Prostate gland (tissue), 2 donors: ENCODE data around the gene CCNC. TPM values are rescaled to one million over a fixed set of nuclear protein-coding genes. Genes with fewer than 3 reads are reported as not detected.

Experiments used
- DNase-seq: peaks from one replicate; pipeline ENCODE4 v3.0.0-alpha.2; 2019; ENCODE audit warnings: low spot score
- H3K27ac ChIP-seq, 2 donors: fragments of 200-600 bp; sonication (generic); 2 replicates each; pipeline ENCODE4 v1.5.1; 2017 to 2019
- H3K27me3 ChIP-seq: fragments of 200-600 bp; sonication (generic); replicated peaks from 2 replicates; pipeline ENCODE4 v1.5.1; 2019; ENCODE audit not compliant: insufficient read depth
- H3K36me3 ChIP-seq, 2 donors: fragments of 200-600 bp; sonication (generic); 1 replicate in 1 of 2; 2 replicates in 1 of 2; pipeline versions ENCODE4 v1.5.1 to v1.8.1; 2017 to 2019
- H3K4me1 ChIP-seq: fragments of 200-600 bp; sonication (generic); replicated peaks from 2 replicates; pipeline ENCODE4 v1.5.1; 2019
- H3K4me3 ChIP-seq, 2 donors: fragments of 200-600 bp; sonication (generic); 2 replicates each; pipeline ENCODE4 v1.5.1; 2017 to 2019
- H3K9me3 ChIP-seq: fragments of 200-600 bp; sonication (generic); 2 replicates; pipeline ENCODE4 v1.5.1; 2017
- POLR2A ChIP-seq: fragments of 450-650 bp; IDR thresholded peaks from one replicate; pipeline ENCODE4 v1.6.1; 2016; ENCODE audit warnings: antibody characterized with exemption, mild to moderate bottlenecking
- POLR2AphosphoS5 ChIP-seq: sonication (generic); formaldehyde crosslinking; IDR thresholded peaks from one replicate; pipeline ENCODE4 v1.6.1; 2017; ENCODE audit warnings: antibody characterized with exemption
- WGBS: methylation state at CpG from one replicate; pipeline ENCODE4 v1.1.5; 2018; 5-methylcytosine and 5-hydroxymethylcytosine counted together
- intact Hi-C: fragments of 100-400 bp; cut with DNase I; formaldehyde crosslinking; loops from one replicate; pipeline ENCODE4 v1.14.2; 2022
- total RNA-seq, 2 donors: library from RNA; depleted of rRNA; stranded (reverse); fragments of >200 nt; gene quantifications; one replicate each; pipeline ENCODE4 v1.1.0, GENCODE V29; 2016
- TF ChIP-seq, protein P1 (sequence below), 4 experiments: fragments of 200-600 bp in 2 of 4; fragments of 450-650 bp in 2 of 4; sonication (generic) in 2 of 4; IDR thresholded peaks; 1 replicate in 3 of 4; 2 replicates in 1 of 4; pipeline ENCODE4 v1.5.1; 2016 to 2019; ENCODE audit warnings: antibody characterized with exemption in 4 of 4, mild to moderate bottlenecking in 2 of 4, moderate library complexity in 2 of 4

The CCNC gene
- total RNA-seq, 2 donors from 2014 or later: 37.8 to 83.4 TPM

DNA sequence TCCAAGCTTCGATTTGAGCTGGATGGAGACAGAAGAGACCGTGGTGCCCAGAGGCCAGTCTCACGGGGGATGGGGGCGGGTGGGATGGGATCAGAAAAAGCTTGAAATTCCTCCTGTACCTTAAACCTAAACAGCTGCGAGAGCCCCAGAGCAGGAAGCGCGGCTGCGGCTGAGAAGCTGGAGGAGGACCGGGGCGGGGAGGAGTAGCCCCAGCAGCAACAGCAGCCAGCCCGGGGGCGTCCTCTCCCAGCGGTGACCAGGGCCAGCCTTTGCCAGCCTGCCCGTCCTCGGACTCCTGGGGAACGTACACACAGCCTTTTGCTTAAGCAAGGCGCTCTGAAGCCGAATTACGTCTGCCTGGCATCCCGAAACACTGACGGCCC lies 20.8 kb upstream of the CCNC start:
- intact Hi-C loops: no loop called here
- Histone ChIP-seq H3K4me1 (peaks cover 6% of the 10 kb centered on the region), H3K9me3 (no peaks in the 10 kb centered on the region), H3K27me3 (peaks cover 15% of the 10 kb centered on the region), H3K36me3 (no peaks in the 10 kb centered on the region), H3K4me3 (peak overlapping the region; percentile 34 to 38), H3K27ac (no peak overlapping the region)
- TF ChIP-seq, protein P1, sequence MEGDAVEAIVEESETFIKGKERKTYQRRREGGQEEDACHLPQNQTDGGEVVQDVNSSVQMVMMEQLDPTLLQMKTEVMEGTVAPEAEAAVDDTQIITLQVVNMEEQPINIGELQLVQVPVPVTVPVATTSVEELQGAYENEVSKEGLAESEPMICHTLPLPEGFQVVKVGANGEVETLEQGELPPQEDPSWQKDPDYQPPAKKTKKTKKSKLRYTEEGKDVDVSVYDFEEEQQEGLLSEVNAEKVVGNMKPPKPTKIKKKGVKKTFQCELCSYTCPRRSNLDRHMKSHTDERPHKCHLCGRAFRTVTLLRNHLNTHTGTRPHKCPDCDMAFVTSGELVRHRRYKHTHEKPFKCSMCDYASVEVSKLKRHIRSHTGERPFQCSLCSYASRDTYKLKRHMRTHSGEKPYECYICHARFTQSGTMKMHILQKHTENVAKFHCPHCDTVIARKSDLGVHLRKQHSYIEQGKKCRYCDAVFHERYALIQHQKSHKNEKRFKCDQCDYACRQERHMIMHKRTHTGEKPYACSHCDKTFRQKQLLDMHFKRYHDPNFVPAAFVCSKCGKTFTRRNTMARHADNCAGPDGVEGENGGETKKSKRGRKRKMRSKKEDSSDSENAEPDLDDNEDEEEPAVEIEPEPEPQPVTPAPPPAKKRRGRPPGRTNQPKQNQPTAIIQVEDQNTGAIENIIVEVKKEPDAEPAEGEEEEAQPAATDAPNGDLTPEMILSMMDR (IDR thresholded peaks at IDR 0.05): no peak
- no peak for TF ChIP-seq POLR2AphosphoS5
- no peak for TF ChIP-seq POLR2A
- WGBS: 6% methylated on average over 21 of the region's 21 CpGs
- no peak for DNase-seq

DNA sequence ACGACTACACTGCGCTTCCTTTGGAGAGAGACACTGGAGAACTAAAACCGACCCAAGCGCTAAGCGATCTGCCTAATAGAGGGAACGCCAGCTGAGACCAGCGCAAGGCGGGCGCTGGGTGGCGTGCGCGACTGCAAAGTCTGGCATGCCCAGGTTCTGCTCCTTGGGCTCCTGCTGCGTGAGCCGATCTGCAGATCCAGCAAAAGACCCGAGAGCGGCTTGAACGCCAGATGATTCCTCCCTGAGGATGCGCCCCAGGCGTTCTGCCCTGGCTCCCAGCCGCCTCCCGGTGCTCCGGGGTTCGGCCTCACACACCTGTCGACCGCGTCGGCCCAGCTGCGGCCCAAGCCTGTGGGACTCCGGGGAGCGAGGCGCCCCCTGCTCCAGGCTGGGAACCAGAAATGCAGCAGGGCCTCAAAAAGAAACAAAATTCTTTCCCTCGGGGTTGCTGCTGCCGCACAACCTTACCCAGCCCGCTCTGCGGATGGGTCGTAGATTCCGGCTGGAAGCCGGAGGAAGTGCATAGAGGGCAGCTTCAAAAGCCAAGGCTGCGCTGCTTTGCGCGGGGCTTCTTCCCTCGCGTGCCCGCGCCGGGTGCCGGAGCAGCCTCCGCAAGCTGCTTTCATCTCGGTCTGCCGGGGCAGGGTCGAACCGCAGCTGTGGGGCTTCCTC lies 20.3 kb upstream of the CCNC start:
- Histone ChIP-seq H3K27me3 (peaks cover 15% of the 10 kb centered on the region), H3K36me3 (no peaks in the 10 kb centered on the region), H3K4me1 (peaks cover 6% of the 10 kb centered on the region), H3K27ac (no peak overlapping the region), H3K4me3 (peak overlapping the region; percentile 34 to 38), H3K9me3 (no peaks in the 10 kb centered on the region)
- TF ChIP-seq POLR2A (no peak), POLR2AphosphoS5 (peak; percentile 2)
- TF ChIP-seq, protein P1 (IDR thresholded peaks at IDR 0.05): peak in 3 of 4 experiments; percentile 22 to 56 (median 39)
- intact Hi-C loops: no loop called here
- WGBS: 1% methylated on average over 30 of the region's 52 CpGs
- peak; percentile 72 for DNase-seq

GRCh38 chr6:99587792-99588191 lies 19.3 kb upstream of the CCNC start:
- Histone ChIP-seq H3K9me3 (no peaks in the 10 kb centered on the region), H3K27me3 (peaks cover 8% of the 10 kb centered on the region), H3K27ac (no peak overlapping the region), H3K4me3 (no peak overlapping the region), H3K4me1 (peaks cover 6% of the 10 kb centered on the region), H3K36me3 (no peaks in the 10 kb centered on the region)
- no peak for TF ChIP-seq POLR2AphosphoS5
- TF ChIP-seq, protein P1 (IDR thresholded peaks at IDR 0.05): no peak
- no peak for TF ChIP-seq POLR2A
- 73% methylated on average over 4 of the region's 4 CpGs for WGBS
- intact Hi-C loops: no loop called here
- DNase-seq: no peak

DNA sequence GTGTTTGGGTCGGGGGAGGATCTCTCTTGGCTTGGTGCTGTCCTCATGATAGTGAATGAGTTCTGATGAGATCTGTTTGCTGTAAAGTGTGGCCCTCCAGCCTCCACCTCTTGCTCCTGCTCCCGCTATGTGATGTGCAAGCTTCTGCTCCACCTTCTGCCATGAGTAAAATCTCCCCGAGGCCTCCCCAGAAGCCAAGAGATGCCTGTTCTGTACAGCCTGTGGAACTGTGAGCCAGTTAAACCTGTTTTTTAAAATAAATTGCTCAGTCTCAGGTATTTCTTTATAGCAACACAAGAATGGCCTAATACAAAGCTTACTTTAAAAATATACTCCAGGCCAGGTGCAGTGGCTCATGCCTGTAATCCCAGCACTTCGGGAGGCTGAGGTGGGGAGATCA lies 11.3 kb upstream of the CCNC start:
- Histone ChIP-seq H3K4me1 (no peaks in the 10 kb centered on the region), H3K27ac (no peak overlapping the region), H3K4me3 (no peak overlapping the region), H3K36me3 (no peaks in the 10 kb centered on the region), H3K9me3 (no peaks in the 10 kb centered on the region), H3K27me3 (no peaks in the 10 kb centered on the region)
- intact Hi-C loops: no loop called here
- TF ChIP-seq POLR2A (no peak), POLR2AphosphoS5 (no peak)
- TF ChIP-seq, protein P1 (IDR thresholded peaks at IDR 0.05): no peak
- DNase-seq: no peak
- 67% methylated on average over 4 of the region's 4 CpGs for WGBS

- TF ChIP-seq POLR2AphosphoS5: no peak
- TF ChIP-seq, protein P1 (IDR thresholded peaks at IDR 0.05): no peak
- TF ChIP-seq POLR2A: no peak
- no peaks in the 10 kb centered on the region for H3K4me1 ChIP-seq
- no peak overlapping the region for H3K27ac ChIP-seq
- 100% methylated on average over 2 of the region's 2 CpGs for WGBS
- intact Hi-C loops: no loop called here
- DNase-seq: no peak
- H3K4me3 ChIP-seq: no peak overlapping the region
- H3K36me3 ChIP-seq: no peaks in the 10 kb centered on the region
- no peaks in the 10 kb centered on the region for H3K27me3 ChIP-seq
- H3K9me3 ChIP-seq: no peaks in the 10 kb centered on the region
Measured at GRCh38 chr6:99575544-99576227, 7.2 kb upstream of the CCNC start.
